Neutrophil (primary cell): Measurements from ENCODE around the gene KCNF1.

ENCODE experiments used
- H3K27ac ChIP-seq: fragments of 200-600 bp; sonication (generic); 2 replicates; pipeline ENCODE4 v1.5.1; 2016; ENCODE audit warnings: mild to moderate bottlenecking, moderate library complexity
- H3K27me3 ChIP-seq: fragments of 200-600 bp; sonication (generic); 2 replicates; pipeline ENCODE4 v1.6.0; 2016; ENCODE audit warnings: mild to moderate bottlenecking
- H3K36me3 ChIP-seq: fragments of 200-600 bp; sonication (generic); 2 replicates; pipeline ENCODE4 v1.5.1; 2017
- H3K4me1 ChIP-seq, 2 experiments: fragments of 200-600 bp in 1 of 2; sonication (generic) in 1 of 2; 1 replicate in 1 of 2; 2 replicates in 1 of 2; pipeline versions ENCODE4 v1.5.1 to v1.6.1; 2013 to 2016; ENCODE audit warnings: low read depth in 1 of 2, low read length in 1 of 2, mild to moderate bottlenecking in 1 of 2, moderate library complexity in 1 of 2; ENCODE audit not compliant: control insufficient read depth in 1 of 2, insufficient read depth in 1 of 2
- H3K4me3 ChIP-seq, 2 experiments: fragments of 200-600 bp in 1 of 2; sonication (generic) in 1 of 2; 1 replicate in 1 of 2; 2 replicates in 1 of 2; pipeline ENCODE4 v1.5.1; 2013 to 2016; ENCODE audit warnings: low read depth in 1 of 2, low read length in 1 of 2, mild to moderate bottlenecking in 1 of 2, moderate library complexity in 1 of 2
- H3K9me3 ChIP-seq: fragments of 200-600 bp; sonication (generic); 2 replicates; pipeline ENCODE4 v1.5.1; 2016
- CTCF ChIP-seq: fragments of 200-600 bp; sonication (generic); IDR thresholded peaks from 2 replicates; pipeline ENCODE4 v1.5.1; 2016; ENCODE audit warnings: antibody characterized with exemption

Gene KCNF1

GRCh38 chr2:10887476-10887875 lies 24.3 kb upstream of the KCNF1 start:
- no peak for TF ChIP-seq CTCF
- Histone ChIP-seq H3K36me3 (no peaks in the 10 kb centered on the region), H3K4me1 (no peaks in the 10 kb centered on the region), H3K4me3 (no peak overlapping the region), H3K9me3 (no peaks in the 10 kb centered on the region), H3K27me3 (peaks cover 61% of the 10 kb centered on the region), H3K27ac (no peak overlapping the region)

- Histone ChIP-seq H3K36me3 (no peaks in the 10 kb centered on the region), H3K27ac (no peak overlapping the region), H3K27me3 (peaks cover 60% of the 10 kb centered on the region), H3K4me1 (no peaks in the 10 kb centered on the region), H3K4me3 (no peak overlapping the region), H3K9me3 (no peaks in the 10 kb centered on the region)
- no peak for TF ChIP-seq CTCF
Observed at GRCh38 chr2:10889651-10890215, 22.0 kb upstream of the KCNF1 start.

GRCh38 chr2:10890706-10891270 lies 20.9 kb upstream of the KCNF1 start:
- no peaks in the 10 kb centered on the region for H3K4me1 ChIP-seq

DNA sequence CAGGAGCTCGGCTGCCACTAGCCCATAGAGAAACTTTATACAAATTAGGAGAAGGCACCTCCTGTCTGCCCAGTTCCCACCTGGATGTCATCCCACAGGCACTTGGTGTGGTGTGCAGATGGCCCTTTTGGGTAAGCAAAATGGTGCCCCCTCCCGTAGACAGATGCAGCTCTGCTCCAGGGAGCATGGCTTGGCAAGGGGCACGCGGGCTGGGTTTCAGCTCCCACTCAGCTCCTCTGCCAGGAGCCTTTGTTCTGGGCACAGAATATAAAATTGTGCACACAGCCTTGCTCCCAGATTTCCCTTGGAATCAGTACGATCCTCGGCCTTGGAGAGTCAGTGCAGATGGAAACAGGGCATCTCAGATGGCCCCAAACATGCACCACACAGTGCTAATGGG lies 20.3 kb upstream of the KCNF1 start:
- no peak overlapping the region for H3K4me3 ChIP-seq
- no peaks in the 10 kb centered on the region for H3K4me1 ChIP-seq
- no peak for TF ChIP-seq CTCF
- H3K36me3 ChIP-seq: no peaks in the 10 kb centered on the region
- no peak overlapping the region for H3K27ac ChIP-seq
- peaks cover 55% of the 10 kb centered on the region for H3K27me3 ChIP-seq
- H3K9me3 ChIP-seq: no peaks in the 10 kb centered on the region

More at GRCh38 chr2:10890706-10891270, 20.9 kb upstream of the KCNF1 start:
- H3K4me3 ChIP-seq: no peak overlapping the region
- no peak for TF ChIP-seq CTCF
- H3K27me3 ChIP-seq: peaks cover 55% of the 10 kb centered on the region
- no peak overlapping the region for H3K27ac ChIP-seq
- no peaks in the 10 kb centered on the region for H3K36me3 ChIP-seq
- H3K9me3 ChIP-seq: no peaks in the 10 kb centered on the region

GRCh38 chr2:10891848-10892247 lies 19.9 kb upstream of the KCNF1 start:
- H3K4me3 ChIP-seq: no peak overlapping the region
- no peaks in the 10 kb centered on the region for H3K4me1 ChIP-seq
- H3K36me3 ChIP-seq: no peaks in the 10 kb centered on the region
- peaks cover 56% of the 10 kb centered on the region for H3K27me3 ChIP-seq
- TF ChIP-seq CTCF: no peak
- H3K27ac ChIP-seq: no peak overlapping the region
- H3K9me3 ChIP-seq: no peaks in the 10 kb centered on the region
